GDM1 (cell line): Measurements from ENCODE around the gene NID2.

Experiments
- DNase-seq: peaks from one replicate; lab custom pipeline; 2025; lab: John Stamatoyannopoulos, UW

NID2 gene

DNA sequence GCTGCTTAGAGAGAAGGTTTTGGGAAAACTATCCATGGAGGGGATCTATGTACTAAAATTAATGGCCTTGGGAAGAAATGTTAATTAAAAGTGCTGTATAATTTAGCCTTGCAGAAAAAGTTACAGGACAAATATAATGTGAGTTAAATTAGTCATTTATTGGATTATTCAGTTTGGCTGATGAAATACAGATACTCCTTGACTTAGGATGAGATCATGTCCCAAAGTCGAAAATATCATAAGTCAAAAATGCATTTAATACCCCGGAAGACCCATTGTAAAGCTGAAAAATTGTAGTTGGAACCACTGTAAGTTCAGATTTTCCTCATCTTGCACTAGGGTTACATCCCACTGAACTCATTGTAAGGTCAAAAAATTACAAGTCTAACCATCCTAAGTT is 69.8 kb downstream of the NID2 start:
- DNase-seq, result no peak

DNA sequence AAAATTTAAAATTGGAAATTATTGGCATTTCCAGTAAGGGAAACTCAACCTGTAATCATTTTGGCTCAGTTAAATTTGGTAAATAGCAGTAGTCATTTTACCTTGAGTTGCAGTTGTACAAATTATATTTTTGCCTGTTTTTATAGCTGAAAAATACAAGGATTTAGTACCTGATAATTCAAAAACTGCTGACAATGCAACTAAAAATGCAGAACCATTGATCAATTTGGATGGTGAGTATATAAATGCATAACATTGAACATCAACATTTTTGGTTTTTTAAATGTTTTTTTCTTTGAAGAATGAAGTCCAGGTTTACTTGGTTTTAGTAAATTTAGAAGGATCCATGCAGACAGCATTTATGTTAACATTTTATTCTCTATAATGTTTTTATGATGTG is 70.5 kb downstream of the NID2 start:
- no peak for DNase-seq

DNA sequence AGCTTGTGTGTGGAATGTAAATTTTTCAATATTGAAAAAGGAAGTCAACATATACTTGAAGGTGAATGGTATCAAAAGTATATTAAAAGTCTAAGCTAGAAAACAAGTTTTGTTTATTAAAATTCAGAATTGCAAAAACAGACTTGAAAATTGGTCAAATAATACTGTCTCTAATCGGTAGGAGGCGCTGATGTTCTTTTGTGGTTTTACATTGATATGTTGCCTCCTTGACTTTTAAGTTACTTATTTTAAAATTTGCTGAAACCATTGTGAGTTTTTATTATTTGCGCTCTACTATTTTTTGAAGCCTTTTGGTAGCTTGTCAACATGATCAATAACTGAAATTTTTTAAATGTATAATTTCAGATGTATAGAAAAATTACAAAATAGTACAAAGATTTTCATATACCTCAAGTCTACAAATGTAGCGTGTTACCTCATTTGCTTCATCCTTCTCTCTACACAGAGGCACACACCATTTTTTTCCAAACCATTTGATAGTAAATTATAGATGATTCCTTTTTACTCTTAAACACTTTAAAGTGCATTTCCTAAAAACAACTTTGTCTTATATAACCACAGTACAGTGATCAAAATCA is 72.6 kb downstream of the NID2 start:
- no peak for DNase-seq

DNA sequence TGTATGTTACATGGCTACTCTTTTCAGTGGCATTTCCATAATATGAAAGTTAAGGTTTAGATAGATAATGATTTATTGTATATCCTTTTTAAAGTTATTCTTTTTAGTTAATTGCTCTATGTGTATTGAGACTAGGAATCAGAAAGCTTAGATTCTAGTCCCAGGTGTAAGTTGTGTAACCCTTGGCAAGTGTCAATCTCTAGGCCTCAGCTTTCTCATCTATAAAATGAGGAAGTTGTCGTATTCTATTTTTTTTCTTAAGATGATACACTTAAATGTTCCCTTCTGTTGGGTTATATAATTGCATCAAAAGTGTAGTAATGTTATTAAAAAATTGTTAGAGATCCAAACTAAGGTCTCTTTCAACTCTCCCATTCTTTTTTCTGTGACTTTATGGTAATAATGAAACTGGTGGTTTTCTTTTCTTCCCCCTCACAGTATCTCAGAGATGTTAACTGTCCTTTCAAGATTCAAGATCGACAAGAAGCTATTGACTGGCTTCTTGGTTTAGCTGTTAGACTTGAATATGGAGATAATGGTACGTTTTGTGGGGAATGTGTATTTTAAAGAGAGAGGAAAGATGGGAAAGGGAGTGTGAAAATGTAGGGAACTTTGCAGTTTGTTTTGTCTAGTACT is 75.5 kb downstream of the NID2 start:
- DNase-seq, result no peak

DNA sequence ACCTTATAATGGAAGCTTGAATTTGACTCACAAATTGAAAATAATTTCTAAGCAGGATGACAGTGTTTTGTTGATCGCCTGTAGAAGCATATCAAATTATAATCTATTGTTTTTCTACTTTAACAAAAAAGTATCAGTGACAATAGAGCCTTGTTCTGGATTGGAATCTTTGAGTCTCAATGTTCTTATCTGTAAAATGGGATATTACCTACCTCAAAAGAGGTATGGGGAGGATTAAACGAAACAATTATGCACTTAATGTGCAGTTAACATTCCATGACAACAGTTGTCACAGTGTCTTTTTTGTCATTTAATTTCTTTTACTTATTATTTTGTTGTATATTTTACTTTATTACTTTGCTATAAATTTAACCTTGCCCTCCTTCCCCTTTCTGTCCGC is 78.4 kb downstream of the NID2 start:
- DNase-seq, result no peak

DNA sequence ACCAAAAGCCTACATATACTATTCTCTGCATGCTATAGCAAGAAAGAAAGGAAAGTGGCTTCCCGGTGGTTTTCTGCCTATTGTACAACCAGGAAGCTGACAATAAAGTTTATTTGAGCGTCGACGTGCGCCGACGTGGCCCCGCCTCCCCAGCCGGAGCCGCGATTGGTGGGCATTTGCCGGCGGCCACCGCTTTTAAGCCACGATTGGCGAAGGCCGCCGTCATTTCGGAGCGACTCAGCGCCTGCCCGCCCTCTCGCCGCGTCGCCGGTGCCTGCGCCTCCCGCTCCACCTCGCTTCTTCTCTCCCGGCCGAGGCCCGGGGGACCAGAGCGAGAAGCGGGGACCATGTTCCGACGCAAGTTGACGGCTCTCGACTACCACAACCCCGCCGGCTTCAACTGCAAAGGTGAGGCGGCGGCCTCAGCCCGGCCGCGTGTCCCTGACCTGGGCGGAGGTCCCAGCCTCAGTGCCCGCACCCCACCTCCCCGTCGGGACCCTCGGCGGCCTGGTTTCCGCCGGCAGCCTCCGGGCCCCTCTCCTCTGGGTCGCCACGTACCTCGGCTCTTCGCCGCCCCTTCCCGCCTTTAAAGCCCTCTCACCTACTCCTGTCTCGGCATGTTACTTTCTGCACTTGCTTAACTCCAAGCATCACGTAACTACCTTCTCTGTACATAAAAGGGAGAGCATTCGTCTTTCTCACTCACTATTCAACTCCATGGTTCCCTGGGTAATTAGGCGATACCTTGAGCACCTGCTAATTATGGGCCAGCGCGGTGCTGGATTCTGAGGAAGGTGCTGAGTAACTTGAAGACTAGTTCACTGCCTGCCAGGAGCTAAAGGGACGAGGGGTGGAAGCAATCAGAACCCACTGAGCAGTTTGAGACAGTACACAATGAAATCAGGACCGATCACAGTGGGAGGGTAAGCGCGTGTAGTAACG is 79.3 kb downstream of the NID2 start, which contains the start of gene RTRAF:
Gene RTRAF, plus strand, starts transcription at position 254 of the 942 bp plus-strand sequence. Its CDS starts 94 bp downstream, at position 348.
- peak; percentile 91 for DNase-seq

DNA sequence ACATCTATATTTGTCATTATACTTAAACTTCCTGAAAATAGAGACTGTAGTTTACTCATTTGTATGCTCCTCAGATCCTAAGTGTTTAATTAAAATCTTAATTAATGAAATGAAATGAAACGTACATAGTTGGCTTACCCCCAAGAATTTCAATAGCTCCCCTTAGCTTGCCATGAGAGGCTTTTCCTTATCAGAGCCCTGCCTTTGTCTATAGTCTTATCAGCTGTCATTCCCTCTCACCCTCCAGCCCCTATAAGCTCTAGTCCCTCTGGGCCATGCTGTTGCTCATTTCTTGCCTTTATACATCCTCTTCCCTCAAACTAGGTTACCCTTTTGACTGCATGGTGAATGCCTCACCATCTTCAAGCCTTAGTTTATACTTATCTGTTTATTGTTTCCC is 80.6 kb downstream of the NID2 start:
- DNase-seq, result no peak

DNA sequence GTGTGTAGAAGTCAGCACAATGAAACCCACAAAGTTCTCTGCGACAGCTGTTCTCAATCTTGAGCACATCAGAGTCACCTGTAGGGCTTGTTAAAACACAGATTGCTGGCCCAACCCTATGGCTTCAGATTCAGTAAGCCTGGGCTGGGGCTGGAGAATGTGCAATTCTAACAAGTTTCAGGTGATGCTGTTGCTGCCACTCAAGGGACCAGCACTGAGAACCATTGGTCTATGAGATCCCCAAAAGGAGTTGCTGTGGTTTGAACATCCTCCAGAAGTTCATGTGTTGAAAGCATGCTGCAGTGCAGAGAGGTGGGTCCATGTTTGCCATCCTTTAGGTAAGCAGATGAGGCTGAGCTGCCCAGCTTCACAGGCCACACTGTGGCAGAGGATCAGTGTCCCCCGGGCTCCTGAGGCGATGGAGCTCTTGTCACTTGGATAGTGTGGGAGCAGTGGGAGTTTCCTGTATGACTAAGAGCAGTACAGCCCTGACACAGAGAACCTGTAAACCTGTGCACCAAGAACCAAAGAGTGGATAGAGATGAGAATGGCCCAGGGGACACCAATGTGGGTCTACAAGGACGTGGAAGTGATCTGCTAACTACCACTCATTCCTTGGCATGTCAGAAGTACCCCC is 87.5 kb downstream of the NID2 start:
- DNase-seq, result no peak

DNA sequence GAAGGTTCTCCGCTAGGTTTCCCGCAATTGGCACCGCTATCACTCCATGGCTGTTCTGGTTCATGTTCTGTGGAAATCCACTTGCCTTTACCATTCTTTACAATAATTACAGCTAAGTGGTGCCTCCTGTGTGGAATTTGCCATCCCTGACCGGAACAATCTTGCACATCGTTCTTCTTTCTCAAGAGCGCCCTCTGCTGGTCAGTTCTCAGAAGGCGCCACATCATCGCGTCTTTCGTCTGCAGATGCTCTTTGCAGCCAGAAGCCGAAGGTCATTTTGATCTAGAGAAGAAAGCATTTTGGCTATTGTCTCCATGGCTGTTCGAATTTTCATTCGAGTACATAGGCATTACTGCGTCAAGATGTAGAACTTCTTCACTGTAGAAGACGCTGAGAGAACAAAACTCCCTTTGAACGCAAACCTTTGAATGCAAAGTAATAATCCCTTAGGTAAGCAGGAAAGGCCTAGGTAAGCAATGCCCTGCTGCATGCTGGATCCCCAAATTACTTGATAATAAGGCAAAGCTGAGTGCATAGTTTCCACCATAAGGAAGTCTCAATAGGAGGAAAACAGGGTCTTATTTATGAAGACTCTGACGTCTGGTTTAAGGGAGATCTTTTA is 89.7 kb downstream of the NID2 start:
- peak; percentile 37 for DNase-seq

DNA sequence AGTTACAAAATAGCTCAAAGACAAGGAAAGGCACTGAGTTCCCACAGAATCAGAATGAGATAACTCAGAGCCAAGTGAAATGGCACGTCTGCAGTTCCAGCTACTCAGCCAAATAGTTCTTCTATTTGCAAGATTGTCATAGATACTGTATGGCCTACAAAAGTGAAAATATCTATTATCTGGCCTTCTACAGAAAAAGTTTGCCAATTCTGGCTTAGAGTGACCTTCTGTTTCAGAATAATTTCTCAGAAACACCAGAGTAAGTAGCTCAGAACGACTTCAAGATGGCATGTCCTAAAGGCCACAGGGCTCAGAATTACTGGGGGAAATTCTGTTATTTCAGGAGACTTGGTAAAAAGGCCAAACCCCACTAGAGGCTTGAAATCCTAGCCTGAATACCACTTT is 90.2 kb downstream of the NID2 start:
- no peak for DNase-seq

DNA sequence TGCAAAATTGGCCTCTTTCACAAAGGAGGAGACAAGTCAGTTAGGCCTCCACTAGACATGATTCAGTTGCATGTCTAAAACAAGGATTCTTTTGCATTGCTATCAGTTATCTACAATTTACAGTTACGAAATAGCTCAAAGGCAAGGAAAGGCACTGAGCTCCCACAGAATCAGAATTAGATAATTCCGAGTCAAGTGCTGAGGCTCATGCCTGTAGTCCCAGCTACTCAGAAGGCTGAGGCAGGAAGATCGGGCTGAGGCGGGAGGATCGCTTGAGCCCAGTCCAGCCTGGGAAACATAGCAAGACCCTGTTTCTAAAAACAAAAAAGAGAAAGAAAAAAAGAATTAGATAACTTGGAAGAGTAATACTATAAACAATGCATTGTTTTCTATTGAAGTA is 91.8 kb downstream of the NID2 start:
- no peak for DNase-seq

DNA sequence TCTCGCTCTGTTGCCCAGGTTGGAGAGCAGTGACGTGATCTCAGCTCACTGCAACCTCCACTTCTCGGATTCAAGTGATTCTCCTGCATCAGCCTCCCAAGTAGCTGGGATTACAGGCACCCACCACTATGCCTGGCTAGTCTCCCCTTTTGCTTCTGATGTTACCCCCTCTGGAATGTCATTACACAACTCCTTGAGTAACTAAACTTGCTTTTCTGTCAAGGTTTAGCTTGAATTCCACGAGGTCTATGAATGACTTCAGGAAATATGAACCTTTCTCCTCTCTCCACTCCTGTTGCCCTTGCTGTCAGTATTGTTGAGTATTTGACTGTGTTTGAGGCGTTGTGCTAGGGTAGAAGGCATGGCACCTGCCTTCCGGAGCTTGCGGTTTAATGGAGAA is 96.3 kb downstream of the NID2 start:
- no peak for DNase-seq

DNA sequence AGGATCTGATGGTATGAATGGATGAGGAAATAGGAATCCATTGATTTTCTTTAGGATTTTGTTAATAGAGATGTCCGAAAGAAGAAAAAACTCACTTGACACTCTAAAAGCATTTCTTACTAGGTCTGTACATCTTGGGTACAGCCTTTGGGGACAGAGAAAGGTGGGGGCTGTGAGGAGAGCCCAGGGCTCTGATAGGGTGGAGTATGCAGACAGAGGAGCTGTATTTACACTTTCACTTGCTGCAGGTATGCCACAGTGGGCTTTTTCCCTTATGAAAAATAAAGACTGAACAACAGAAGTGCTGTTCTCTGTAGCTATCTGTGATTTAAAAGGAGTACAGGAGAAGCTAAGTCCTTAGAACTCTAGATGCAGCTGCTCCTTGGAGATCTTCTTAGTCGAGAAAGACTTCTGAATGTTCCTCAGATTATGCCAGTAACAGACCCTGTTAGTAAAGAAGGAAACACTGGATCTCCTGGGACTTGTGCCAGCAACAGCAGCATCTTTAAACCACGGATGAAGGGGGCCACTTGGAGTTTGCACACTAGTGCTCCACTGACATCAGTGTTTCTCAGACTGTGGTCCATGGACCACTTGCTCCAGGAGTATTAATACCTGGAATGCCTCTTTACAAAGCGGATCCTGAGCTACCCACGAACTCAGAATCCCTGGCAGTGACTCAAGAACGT is 98.9 kb downstream of the NID2 start:
- no peak for DNase-seq

DNA sequence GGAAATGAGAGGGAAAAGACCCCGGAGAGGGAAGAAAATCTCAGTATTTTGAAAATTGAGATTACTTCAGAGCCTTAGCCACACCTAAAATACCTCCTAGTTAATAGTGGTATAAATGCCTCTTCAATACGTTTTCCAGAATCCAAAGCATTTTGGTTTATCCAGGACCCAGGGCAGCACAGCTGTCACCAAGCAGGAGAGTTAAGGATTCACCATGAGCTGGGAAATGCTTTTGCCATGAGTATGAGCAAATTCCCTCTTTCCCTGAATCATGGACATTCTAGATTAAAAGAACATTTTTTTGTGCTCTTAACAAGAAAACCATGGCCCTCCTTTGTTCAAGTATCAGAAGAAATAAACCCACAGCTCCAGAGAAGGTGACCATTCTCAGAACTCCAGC is 101.3 kb downstream of the NID2 start:
- no peak for DNase-seq

DNA sequence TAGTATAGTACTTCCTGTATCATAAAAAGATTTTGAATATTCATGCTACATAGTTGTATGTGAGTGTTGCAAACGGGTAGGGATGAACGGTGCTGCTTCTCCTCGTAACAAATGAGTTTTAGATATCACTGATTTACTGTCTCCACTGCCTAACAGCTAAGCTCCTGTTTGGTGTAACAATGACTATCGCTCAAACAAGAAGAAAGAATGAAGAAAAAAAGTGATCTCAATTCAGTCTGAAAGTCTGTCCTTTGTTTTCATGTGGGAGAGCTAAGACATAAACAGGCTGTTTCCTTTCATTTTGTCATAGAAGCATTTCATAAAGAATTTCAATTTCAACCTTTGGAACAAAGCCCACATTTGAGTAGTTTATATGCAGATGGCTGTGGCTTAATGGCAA is 105.6 kb downstream of the NID2 start:
- no peak for DNase-seq

DNA sequence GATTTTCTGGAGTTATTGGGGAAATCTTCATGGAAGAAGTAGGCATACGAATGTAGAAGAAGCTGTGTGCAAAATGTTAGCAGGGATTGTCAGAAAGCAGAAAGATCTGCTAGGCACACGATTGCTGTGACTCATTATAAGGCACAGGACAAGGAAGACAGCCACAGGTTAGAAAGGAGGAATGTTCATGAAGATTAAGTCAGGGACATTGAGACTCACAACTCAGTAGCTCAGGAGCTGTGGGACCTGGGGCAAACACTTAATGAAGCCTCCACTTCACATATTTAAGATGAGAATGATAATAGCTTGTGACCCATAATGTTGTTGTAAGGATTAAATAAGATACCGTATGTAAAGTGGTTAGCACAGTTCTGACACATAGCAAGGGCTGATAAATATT is 106.1 kb downstream of the NID2 start:
- DNase-seq, result no peak

DNA sequence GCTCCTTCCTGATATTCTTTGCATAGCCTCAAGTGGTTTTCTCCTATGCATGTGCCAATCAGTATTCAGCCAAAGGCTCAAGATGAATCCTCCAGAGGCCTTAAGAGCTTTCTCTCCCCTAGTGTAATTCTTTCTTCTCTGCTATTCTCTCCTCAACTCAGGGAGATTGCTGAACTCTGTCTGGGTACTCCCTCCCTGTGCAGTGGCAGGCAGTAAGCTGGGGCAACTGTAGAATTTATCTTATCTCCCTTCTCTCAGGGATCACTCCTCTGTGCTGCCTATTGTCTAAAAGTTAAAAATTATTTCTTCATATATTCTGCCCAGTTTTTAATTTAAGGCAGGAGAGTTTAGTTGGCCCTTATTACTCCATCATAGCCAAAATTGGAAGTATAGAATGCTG is 108.0 kb downstream of the NID2 start:
- no peak for DNase-seq

DNA sequence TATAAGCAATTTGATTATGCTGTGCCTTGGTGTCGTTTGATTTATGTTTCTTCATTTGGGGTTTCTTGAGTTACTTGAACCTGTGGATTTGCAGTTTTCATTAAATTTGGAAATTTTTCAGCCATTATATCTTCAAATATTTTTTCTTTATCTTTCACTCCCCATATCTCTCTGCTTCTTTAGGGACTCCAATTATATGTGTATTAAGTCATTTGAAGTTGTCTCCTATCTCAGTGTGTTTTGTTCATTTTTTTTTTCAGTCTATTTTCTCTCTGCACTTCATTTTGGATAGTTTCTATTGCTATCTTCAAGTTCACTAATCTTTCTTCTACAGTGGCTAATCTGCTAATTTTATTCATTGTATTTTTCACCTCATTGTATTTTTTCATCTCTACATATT is 108.9 kb downstream of the NID2 start:
- no peak for DNase-seq

DNA sequence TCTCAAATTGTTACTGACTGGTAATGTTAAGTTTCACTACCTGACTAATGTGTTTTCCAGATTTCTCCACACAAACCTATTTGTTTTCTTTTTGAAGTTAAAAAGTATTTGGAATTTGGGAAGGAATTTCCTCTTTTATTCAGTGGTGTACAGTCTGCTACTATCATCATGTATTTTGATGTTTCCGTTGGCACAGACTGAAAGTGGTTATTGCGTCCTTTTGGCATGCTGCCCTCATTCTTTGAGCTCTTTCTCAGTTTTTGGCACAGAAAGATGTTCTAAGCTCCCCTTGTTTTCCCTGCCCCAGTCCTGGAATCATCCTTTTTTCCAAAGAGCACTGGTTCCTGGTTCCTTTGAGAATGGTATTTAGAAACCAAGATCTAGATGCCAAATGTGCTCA is 110.9 kb downstream of the NID2 start:
- DNase-seq, result no peak
